ENCODE measurements around the gene TANGO6.

Gene TANGO6

DNA sequence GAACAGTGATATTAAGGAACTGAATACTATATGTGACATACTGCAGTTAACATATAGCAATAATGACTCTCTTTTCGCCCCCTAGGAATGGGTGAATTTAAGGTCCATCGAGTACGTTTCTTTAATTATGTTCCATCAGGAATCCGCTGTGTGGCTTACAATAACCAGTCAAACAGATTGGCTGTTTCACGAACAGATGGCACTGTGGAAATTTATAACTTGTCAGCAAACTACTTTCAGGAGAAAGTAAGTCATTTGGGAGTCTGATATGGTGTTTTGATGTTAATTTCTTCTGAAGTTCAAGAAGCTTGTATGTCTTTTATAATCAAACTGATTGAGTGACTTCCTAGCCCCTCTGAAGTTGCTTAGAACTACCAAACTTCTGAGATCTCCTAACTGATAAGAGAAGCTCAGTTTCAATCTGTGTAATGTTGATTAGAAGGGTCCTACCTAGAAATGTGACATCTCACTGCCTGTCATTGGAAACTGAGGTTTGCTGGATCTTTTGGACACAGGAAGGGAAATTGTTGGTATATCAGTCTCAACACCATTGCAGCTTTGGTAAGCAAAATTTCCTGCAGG is 290.1 kb downstream of the TANGO6 start:
- in situ Hi-C loops (cut with HindIII; ENCODE audit: low pct_unique_long_range_greater_than_20kb, low sequenced_read_pairs) = no loop called here
- TF ChIP-seq JUND (IDR thresholded peaks at IDR 0.05; ENCODE audit: low read depth) = no peak
- DNase-seq (ENCODE audit: low read depth in 1 of 2, low spot score in 1 of 2) = no peak

Data from T47D (cell line).